Measurements from ENCODE around the gene DDX31.

GRCh38 chr9:132622159-132622558 lies 47.6 kb downstream of the DDX31 start:
- TF ChIP-seq CTCF (IDR thresholded peaks at IDR 0.05 in 2 of 3, conservative IDR thresholded peaks at IDR 0.05 in 1 of 3; ENCODE audit: borderline replicate concordance in 1 of 3, insufficient read depth in 1 of 3, low read depth in 2 of 3, low read length in 2 of 3) (no peak), RAD21 (IDR thresholded peaks at IDR 0.05; ENCODE audit: low read depth) (no peak), EZH2 (IDR thresholded peaks at IDR 0.05) (no peak), POLR2A (IDR thresholded peaks at IDR 0.05; ENCODE audit: borderline replicate concordance, extremely low read depth, insufficient read depth, insufficient read length) (no peak), SP1 (IDR thresholded peaks at IDR 0.05; ENCODE audit: low read depth) (no peak), ZNF274 (IDR thresholded peaks at IDR 0.05; ENCODE audit: low read depth, low read length) (no peak), SRF (IDR thresholded peaks at IDR 0.05; ENCODE audit: low read depth) (no peak), FOSL1 (IDR thresholded peaks at IDR 0.05; ENCODE audit: low read depth) (no peak), EZH2phosphoT487 (IDR thresholded peaks at IDR 0.05; ENCODE audit: borderline replicate concordance) (no peak)
- TF ChIP-seq, protein P1, sequence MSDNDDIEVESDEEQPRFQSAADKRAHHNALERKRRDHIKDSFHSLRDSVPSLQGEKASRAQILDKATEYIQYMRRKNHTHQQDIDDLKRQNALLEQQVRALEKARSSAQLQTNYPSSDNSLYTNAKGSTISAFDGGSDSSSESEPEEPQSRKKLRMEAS (IDR thresholded peaks at IDR 0.05), result no peak
